GM21717 (cell line): ENCODE data around the gene MYH10.

Source experiments
- ATAC-seq: cut with Tn5 transposase; IDR thresholded peaks from one replicate; pipeline ENCODE4 v1.9.1; 2021; ENCODE audit warnings: mild to moderate bottlenecking, moderate library complexity; ENCODE audit not compliant: unreplicated experiment

Gene MYH10

DNA sequence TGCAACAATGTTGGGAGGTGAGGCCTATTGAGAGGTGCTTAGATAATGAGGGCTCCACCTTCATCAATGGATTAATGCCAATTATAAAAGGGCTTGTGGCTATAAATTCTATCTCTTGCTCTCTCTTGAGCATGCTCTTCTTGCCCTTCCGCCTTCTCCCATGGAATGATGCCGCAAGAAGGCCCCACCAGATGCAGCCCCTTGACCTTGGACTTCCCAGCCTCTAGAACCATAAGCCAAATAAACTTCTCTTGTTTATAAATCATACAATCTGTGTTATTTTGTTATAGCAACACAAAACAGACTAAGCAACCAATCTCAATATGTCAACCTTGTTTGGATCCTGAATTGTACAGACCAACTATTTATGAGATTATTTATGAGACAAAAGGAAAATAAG lies 20.0 kb downstream of the MYH10 start:
- no peak for ATAC-seq

DNA sequence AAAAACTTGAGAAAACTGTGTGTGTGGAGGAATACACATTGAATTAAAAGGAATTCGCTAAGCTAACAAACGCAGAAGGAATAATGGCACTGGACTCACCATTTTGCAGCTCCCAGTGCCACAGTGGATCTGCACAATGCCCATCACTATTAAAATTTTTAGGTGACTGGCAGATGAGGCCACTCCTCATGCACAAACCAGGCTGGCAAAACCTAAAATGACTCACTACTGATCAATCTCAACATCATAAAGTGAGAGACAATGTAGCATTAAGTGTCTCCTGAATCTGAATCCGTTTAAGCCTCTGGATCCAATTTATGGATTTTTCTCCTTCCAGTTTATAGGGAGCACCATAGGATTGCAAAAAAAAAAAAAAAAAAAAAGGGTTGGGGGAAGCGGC lies 20.6 kb downstream of the MYH10 start:
- ATAC-seq = no peak

DNA sequence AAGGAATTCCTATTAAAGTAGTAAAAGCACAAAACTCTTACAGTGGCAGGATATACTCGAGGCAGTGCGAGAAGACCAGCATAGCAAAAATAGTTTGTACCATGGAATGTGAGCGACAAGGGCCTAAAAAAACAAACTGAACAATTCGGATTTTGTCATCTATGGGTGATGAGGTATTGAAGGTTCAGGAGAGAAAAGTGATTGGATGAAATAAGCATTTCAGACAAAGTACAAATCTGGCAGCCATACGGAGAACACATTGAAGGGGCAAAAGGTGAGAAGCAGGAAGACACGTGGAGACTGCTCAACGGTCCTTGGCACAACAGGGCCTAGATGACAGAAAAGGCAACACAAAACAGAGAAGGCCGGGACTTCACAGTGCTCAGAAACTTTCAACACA lies 22.5 kb downstream of the MYH10 start:
- no peak for ATAC-seq

DNA sequence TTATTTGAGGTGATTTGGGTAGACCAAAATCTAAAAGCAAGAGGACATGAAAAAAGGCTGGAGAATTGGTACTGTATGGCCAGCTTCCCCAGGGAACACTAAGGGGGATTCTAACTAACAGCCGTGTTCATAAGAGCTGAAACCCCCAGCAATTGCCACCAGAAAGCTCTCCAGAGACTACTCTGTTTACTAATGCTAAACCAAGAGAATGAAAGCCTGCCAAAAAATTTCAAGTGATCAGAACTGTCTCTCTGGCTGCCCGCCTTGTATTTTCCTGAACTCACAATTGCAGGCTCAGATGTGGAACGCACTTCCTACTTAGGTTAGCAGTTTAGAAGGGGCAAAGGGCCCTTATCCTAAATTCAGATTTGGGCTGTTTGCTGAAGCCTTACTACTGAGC lies 24.1 kb downstream of the MYH10 start:
- ATAC-seq = no peak

DNA sequence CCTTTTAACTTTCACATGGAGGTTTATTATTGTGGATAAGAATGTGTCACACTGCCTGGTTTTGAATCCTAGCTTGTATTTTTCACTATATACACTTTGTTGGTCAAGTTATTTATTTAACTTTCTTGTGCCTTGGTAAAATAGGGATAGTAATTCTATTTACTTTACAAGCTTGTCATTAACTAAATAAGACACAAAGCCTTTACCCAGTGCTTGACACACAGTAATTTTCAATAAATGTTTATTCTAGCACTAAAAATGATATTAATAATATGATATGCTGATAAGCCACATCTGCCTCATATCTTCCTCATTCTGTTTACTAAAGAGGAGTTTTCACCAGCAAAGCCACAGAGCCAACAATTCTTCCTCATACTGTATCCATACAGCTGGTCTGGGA lies 27.8 kb downstream of the MYH10 start:
- ATAC-seq = no peak

DNA sequence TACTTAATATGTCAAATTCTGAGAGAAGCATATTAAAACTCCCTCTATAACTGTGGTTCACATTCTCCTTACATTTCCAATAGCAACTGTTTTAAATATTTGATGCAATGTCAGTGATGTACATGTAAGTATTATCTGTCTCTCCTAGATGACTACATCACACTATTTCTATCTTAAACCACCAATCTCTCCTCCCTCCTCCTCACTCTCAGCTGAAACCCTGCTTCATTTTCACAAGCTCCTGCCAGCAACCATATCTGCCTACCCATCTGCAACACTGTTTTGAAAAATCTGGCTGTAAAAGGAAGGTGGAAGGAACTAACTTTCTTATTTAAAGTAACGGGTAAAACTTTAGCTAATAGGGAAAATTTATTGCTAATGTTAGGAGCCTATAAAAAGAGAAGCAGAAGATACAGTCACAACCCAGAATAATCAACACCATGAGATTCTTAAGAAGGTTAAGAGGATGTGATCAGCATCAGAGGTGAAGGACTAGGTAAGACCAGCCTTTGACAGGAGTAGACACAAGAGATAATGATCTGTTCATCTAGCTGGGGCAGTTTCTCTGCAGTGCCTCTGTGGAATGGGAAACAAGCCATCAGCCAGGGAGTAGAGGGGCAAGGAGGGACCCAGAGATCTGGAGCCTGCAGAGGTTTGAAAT lies 31.0 kb downstream of the MYH10 start:
- ATAC-seq = no peak

DNA sequence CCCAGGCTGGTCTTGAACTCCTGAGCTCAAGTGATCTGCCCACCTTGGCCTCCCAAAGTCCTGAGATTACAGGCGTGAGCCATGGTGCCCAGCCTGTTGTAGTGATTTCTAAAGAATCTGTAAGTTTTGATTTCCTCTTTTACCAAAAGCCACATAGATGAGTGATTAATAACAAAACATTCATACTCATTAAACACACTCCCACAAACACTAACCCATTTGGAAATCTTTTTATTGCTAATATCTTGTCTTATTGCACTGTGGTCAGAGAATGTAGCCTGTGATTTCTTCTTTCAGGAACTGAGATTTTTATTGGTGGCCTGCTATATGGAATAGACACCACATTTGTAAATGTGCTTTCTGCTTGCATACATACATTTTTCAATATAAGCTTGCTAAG lies 31.6 kb downstream of the MYH10 start:
- no peak for ATAC-seq

DNA sequence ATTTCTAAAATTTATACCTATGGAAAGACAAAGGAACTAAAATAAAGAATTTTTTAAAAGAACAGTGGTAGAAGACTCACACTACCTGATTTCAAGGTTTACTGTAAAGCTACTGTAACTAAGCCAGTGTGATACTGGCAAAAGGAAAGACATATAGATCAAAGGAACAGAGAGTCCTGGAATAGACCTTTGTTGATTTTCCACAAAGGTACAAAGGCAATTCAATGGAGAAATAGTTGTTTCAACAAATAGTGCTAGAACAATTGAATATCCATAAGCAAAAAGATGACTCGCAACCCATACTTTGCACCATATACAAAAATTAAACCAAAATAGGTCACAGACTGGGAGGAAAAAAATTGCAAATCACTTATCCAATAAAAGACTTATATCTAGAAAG lies 36.7 kb downstream of the MYH10 start:
- no peak for ATAC-seq

DNA sequence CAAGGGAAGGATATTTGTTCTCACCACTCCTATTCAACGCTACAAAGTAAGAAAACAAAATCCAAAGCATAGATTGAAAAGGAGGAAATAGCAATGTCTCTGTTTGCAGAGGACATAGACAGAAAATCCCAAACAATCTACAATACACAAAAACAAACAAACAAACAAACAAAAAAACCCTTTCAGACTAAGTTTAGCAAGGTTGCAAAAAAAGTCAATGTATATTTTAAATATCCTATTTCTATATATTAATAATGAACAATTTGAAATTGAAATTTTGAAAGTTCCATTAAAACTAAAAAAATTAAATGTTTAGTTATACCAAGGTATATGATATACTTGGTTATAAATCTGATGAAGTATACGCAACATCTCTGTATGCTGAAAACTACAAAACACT lies 37.2 kb downstream of the MYH10 start:
- ATAC-seq = no peak

DNA sequence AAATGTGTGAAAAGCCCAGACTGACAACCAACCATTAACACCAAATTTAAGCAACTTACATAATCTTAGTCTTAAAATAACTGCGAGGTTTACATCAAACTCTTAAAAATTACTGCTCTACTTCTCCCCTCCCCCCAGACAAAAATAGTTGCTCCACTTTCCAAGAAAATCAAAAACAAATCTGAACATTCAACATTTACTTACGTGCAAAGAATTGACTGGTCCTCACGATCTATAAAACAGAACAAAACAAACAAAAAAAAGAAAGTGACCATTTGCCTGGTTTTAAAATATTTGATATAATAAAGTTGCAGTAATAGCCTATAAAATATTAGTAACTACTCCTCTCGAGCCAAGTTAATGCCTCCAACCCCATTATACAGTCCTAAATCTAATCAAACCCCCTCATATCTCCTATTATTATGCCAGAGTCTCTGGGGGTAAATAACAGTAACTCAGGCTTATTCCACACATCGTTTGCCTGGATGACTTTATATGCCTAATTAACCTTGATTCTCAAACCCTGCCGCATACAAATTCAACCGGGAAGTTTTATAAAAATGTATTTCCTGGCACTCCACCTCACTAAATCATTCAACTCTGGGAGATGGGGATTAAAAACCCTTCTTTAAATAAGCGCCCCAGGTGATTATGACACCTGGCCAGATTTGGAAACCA lies 41.5 kb downstream of the MYH10 start:
- ATAC-seq = no peak

DNA sequence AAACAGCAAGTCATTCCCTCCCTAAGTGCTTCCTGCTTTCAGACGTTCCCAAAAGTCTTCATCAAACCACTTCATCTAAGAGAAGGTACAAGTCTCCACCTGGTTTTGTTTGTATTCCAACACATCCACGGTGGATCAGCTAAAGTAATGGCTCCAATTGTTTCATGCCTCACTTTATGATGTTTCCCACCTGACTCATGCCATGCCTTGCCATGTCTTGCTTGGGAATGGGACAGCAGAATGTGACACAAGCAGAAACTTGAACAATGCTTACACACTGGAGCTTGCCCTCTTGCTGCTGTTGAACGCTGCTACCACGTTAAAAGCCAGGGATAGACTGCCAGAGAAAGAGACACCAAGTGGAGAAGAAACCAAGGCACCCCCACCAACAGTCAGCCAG lies 43.8 kb downstream of the MYH10 start:
- ATAC-seq = no peak

DNA sequence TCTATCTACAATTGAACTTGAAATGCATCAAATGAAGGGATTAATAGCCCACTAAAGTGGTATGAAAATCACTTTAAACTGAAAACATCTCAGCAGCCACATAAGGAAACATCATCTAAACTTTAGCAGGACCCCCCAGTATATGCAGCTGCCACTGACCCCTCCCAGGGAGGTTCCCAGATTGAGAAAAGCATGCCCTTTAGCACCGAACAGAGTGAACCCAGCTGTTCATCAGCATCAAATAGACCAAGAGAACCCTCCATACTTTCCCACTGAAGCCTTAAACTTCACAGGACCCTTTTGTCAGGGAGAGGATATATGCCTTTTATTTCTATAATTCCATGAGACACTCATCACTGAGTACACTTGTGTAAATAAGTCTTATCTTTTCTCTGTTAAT lies 44.6 kb downstream of the MYH10 start:
- ATAC-seq = no peak

DNA sequence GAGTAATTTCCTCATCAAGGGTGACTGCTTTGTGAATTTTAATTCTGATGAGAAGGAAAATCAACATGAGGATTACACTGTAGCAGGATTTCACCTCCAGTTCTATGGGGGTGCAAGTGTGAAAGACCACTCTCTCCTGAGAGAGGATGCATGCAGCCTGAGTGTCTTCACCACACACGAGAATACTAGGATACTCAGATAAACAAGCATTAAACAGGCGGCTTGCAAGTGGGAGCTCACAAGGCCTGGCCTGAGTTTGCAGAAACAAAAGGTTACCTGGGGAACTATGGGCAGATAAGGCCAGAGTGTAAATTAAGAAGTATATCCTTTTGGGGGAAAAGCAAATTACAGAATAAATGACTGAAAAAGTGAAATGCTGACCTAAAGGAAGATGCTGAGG lies 46.6 kb downstream of the MYH10 start:
- ATAC-seq = no peak

DNA sequence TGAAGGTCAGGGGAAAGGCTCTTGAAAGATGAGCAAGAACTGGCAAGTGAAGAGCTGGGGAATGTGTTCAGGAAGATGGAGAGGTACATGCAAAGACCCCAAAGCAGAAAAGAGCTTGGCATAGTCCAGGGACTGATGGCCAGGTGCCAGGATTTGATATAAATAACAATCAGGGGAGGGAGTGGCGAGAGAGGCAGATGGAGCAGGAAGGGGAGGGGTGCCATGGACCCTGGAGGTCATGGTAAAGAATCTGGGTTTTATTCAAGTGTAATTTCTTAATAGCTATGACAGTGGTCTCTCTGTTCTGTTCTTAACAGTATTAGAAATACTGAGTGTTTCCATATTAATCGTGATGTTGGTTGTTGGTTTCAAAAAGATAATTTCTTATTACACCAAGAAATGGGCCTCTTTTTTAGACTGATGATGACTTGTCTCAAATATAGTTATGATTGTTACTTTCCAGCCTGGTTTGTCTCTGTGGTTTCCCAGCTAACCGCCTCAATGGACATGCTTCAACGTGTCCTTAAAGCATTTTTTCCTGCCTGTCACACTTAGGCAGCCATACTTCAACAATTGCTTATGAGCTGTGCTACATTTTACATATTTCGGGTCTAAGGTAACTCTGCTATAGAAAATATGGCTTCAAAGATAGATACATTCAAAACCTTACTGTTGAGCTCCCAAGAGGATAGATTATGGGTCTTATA lies 49.4 kb downstream of the MYH10 start:
- ATAC-seq = no peak

DNA sequence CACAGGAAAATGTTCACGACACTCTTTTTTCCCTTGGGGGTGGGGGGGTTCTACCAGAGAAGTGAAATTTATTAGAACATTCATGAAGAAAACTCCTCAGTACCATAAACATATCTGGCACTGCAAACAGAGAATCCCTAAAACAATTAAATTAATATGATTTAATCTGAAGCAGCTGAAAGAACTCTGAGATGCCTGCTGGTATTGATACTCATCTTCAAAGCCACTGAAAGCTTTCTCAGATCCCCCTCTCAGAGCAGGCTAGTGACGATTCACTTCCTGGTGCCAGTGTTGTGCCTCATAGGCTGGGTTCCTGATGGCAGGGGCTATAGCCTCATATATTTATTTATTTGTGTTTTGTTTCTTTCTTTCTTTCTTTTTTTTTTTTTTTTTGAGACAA lies 52.7 kb downstream of the MYH10 start:
- no peak for ATAC-seq

DNA sequence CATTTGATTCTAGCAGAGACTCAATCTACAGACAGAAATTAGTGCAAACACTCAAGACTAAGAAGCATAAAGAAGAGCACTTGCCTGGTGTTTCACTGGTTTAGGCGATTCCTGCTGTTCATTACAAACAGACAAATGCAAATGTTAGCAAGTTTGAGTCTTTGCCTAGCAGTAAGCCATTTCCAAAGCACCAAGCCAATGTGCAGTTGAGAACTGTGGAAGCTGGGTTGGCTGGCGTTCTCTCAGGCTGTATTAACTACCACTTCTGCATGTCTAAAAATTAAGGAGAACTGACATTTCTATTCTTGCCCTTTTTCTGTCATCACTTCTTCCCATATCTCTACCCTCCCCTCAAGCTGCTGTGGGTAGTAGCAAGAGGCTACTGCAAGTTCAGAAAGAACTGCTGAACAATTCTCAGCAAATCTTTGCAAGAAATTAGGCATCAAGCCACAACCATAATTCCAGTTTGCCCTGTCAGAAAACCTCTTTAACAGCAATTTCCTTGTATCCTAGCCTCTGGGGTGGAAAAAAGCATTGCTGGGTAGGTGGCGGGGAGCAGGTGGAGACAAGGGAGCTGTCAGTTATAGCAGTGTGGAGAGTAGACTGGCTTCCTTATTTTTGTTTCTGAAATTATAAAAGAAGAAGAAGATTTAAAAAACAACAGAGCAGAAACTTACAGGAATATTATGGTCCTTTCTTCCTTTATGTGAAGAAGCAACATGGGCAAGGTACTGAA lies 53.8 kb downstream of the MYH10 start:
- ATAC-seq = no peak

DNA sequence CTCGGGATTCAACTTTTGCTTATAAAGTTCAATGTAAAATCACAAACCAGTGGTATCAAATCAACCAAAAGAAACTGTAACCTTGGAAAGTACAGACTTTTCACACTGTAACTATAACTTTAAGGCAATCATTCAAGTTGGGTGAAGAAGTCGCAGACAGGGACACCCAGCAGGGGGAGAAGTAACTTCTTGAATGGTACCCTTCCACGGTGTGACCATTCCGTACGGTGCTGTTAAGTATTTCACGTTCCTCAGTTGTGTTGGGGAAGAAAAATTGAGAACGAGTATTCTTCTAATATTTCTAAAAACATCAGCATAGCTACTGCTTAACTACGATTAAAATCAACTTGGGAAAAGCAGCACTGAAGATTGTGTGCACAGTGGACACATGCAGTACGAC lies 55.8 kb downstream of the MYH10 start:
- no peak for ATAC-seq

DNA sequence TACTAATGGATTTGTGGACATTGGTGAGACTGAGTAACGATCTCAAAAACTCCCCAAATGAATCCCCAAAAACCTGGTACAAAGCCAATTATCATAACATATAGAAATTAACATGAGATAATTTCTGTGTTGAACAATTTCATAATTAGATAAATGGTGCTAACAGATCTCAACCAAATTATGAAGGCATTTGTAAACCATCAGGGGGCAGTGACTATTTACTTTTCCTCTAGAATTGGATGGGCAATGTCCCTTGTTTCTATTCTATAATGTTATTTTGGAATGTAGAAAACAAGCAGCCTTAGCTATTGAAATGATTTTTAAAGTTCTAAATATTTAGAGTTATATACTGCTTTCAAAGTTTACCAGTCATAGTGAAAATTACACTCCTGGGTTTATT lies 57.8 kb downstream of the MYH10 start:
- no peak for ATAC-seq

DNA sequence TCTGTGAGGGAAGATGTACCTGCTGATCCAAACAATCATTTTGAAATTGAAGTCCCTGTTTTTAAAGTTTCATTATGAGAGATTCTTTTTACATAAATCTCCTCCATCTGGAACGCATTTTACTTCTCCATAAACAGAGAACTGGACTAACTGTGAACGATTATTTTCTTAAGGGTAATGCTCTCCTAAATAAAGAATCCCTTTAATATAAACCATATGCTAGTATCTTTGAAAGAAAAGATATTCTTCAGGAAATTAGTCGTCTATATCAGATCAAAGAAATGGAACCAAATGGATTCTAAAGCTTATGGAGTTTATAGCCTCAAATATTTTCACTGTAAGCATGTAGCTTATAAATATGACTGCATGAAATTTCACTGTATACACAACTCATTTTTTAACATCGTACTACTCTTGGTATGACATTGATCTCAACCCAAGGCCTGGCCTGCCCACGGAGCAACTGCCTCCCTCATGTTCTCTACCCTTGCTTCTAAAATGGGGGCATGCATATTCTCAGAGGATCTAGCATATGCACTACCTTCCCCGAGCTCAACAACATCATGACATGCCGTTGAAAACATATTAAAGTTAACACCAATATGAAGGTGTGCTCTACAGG lies 66.4 kb downstream of the MYH10 start:
- no peak for ATAC-seq

DNA sequence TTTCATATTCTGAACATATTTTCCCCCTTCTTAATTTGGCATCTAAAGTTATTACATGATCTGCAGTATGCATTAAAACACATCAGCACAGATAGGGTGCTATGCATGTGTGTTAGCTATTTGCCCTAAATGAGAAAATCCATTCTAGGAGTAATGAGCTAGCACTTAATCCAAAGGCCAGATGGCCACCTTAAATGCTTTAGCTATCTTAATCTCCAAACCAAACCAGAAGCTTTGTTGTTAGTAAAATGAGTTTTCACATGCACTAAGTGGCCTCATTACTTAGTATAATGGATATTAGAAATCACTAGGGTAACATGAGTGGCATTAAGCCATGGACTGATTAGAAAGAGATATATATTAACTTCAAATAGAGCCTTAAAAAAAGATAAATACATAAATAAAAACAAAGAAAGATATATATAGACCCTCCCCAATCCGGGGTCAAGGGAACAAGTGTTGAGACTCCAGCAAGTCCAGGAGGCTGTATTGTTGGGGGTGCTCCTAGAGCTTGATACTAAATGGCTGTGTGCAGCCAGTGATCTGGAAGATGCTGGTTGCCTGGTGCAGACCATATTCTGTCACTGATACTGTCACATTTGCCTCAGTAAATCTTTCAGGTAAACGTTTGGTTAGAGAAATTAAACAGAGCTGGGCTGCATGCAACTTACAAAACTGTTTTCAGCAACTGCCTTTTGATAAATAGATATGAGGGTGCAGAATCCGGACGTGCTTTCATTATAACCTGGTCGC lies 67.3 kb downstream of the MYH10 start:
- ATAC-seq = no peak

DNA sequence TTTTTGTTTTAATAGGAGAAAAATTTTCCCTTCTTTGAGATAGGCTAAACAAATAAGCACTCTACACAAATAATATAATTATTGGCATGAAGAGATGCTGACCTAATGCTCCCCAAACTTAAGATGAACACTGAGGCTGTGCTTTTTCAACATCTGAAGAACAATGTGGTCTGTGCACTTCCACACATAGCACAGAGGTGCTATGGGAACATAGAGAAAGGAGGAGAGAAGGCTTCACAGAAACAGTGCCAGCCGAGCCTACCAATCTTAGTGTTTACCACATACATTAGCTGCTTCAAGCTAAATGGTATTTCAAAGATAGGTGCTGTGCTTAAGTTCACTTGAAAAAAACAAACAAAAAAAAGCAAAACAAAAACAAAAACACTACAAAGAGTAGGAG lies 72.4 kb downstream of the MYH10 start:
- no peak for ATAC-seq
